Fibroblast of pulmonary artery (primary cell): ENCODE results near the gene IFTAP.
"Not testable (repeated sequence)": the region's sequence is repeated elsewhere in the genome, so short reads cannot be mapped to it uniquely, and the experiment has no call there.

Experiments used
- DNase-seq: peaks from one replicate; pipeline ENCODE4 v3.0.0-alpha.2; 2010; ENCODE audit warnings: low read depth
- H3K4me3 ChIP-seq: replicated peaks from 2 replicates; pipeline ENCODE4 v1.5.1; 2011; ENCODE audit warnings: low read depth, mild to moderate bottlenecking, control low read depth, low read length, moderate library complexity
- TF ChIP-seq, protein P1 (sequence below): IDR thresholded peaks from 2 replicates; pipeline ENCODE4 v1.5.1; 2011; ENCODE audit warnings: mild to moderate bottlenecking, control low read depth, low read length, inconsistent platforms; ENCODE audit errors: missing control alignments

IFTAP gene

DNA sequence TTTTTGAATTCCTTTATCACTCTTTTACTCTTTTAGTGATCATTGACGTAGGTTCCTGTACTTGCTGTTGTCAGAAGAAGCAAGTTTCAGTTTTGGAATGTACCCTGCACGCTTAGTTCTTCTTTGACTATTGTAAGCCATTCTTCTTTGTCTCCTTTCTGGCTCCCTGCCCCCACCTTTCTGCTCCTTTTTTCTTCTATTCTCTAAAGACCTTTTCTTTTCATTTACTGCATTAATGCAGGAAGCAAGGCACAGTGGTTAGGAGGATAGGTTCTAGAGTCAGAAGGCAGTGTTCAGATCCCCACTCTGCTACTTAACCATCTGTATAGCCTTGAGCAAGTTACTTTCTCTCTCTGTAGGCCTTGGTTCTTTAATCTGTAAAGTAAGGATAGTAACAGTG lies 37.5 kb downstream of the IFTAP start:
- no peak overlapping the region for H3K4me3 ChIP-seq
- TF ChIP-seq, protein P1, sequence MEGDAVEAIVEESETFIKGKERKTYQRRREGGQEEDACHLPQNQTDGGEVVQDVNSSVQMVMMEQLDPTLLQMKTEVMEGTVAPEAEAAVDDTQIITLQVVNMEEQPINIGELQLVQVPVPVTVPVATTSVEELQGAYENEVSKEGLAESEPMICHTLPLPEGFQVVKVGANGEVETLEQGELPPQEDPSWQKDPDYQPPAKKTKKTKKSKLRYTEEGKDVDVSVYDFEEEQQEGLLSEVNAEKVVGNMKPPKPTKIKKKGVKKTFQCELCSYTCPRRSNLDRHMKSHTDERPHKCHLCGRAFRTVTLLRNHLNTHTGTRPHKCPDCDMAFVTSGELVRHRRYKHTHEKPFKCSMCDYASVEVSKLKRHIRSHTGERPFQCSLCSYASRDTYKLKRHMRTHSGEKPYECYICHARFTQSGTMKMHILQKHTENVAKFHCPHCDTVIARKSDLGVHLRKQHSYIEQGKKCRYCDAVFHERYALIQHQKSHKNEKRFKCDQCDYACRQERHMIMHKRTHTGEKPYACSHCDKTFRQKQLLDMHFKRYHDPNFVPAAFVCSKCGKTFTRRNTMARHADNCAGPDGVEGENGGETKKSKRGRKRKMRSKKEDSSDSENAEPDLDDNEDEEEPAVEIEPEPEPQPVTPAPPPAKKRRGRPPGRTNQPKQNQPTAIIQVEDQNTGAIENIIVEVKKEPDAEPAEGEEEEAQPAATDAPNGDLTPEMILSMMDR = no peak
- DNase-seq = no peak

DNA sequence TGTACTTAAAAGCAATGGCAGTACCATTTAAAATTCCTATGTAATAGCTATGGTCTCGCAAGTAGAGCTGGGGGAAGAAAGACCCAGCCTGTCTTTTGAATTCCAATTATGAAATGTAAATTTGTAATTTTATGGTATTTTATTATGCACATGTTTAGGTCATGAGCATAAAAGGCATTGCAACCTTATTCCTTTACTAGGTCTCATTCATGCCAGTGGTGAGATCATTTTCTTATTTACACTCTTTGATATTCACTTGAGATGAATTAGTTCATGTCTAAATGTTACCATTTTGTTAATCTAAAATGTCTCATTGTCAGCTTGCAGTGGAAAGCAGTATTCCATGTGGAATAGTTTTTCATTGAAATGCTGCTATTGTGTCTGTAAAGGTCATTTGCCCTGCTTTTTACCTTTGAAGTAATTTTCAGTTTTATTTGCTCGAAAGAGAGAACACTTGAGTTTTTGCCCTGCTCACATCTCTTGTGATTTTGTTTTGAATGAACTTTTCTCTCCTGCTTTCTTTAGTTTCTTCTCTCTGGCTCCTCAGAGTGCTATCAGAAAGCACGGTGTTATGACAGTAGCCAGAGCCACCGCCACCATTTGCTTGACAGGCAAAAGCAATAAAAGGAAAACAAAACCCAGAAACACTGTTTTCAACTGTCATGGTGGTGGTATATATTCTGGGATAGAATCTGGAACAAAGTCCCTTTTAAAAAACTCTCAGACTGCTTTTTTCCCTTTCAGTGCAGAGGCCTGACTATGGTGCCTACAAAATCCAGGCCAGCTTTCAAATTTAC lies 41.0 kb downstream of the IFTAP start:
- TF ChIP-seq, protein P1 = no peak
- no peak overlapping the region for H3K4me3 ChIP-seq
- no peak for DNase-seq

DNA sequence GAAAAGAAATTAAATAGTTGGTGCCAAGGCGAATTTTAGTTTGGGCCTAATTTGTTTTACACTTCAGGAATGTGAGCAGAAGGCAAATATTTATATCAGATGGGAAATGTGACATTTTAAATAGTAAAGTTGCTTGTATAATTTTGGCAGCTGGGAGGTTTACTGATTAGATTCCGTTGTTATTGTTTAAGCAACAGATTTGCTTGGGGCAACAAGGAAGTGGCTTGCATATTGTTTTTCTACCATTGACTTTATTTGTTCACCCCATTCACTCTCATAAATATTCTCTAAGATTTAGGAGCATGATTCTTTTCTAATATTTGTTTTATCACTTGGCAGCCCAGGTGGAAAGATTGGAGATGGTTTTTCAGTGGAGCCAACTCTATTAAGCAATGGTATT lies 44.3 kb downstream of the IFTAP start:
- H3K4me3 ChIP-seq = no peak overlapping the region
- TF ChIP-seq, protein P1 = no peak
- DNase-seq = no peak

DNA sequence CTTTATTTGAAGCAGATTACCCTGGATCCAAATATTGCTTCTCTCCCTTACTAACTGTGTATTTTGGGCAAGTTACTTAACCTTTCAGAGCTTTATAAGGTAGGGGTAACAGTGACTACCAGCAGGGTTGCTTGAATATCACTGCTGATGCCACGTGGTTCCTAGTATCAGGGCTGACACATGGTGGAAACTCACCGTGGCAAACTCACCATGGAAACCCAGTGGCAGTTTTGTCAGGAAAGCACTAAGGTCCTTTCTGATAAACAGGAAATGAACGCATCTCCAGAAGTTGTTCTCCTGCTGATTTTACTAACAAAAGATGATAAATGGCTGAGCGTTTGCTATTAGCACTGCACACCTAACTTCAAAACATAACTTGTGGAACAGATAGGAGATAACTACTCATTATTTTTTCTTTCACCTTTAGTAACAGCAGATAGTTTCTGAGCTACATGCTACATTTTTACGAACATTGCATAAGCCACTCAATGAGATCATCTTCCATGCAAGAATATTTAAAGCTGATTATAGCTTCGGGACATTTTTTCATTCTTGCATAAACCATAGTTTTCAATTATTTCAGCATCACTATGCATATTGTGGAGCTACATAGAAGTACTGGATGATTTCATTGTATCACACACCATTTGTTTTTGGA lies 63.4 kb downstream of the IFTAP start:
- TF ChIP-seq, protein P1 = no peak
- no peak overlapping the region for H3K4me3 ChIP-seq
- peak; percentile 9 for DNase-seq

DNA sequence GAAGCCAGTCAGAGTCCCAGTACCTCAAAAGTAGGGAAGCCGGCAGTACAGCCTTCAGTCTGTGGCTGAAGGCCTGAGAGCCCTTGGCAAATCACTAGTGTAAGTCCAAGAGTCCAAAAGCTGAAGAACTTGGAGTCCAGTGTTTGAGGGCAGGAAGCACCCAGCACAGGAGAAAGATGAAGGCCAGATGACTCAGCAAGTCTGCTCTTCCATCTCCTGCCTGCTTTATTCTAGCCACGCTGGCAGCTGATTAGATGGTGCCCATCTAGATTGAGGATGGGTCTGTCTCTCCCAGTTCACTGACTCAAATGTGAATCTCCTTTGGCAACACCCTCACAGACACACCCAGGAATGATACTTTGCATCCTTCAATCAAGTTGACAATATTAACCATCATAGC lies 67.1 kb downstream of the IFTAP start:
- peak; percentile 1 for DNase-seq

DNA sequence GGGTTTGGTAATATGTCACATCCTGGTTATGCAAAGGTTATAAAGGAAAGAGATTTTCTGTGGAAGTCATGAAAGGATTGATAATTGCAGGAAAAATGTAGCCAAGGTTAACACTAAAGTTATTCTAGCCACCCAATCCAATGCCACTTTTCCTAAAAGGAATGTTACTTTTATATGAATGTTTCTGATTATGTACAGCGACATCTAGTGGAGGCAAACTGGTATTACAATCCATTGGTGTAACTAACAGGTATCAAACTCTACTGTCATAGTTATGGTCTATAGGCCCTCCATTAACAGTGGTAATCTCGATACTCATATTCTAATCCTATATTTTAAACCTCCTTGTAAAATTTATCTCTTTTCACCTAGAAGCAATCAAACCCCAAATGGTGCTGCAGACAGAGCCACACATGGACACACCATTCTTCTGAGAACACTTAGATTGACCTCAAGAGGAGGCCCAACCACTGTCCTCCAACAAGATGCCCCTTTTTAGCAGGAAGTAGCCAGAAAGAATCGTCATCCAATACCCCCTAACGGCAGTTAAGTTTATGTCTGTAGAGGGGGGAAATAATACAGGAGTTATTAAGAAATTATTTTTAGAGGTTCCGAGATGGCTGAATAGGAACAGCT lies 78.6 kb downstream of the IFTAP start:
- TF ChIP-seq, protein P1 = peak; percentile 76
- no peak overlapping the region for H3K4me3 ChIP-seq
- peak; percentile 67 for DNase-seq

More for the DNA sequence above, 67.1 kb downstream of the IFTAP start:
- H3K4me3 ChIP-seq = not testable (repeated sequence)

DNA sequence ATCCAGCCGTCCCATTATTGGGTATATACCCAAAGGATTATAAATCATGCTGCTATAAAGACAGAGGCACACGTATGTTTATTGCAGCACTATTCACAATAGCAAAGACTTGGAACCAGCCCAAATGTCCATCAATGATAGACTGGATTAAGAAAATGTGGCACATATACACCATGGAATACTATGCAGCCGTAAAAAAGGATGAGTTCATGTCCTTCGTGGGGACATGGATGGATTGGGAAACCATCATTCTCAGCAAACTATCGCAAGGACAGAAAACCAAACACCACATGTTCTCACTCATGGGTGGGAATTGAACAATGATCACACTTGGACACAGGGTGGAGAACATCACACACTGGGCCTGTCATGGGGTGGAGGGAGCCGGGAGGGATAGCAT lies 85.2 kb downstream of the IFTAP start:
- not testable (repeated sequence) for H3K4me3 ChIP-seq, DNase-seq
